GM06990 (cell line): ENCODE data around the gene SRP19.

ENCODE experiments used
- DNase-seq: peaks from one replicate; pipeline ENCODE4 v3.0.0-alpha.2; 2011; ENCODE audit not compliant: insufficient read length; ENCODE audit errors: extremely low read depth
- H3K27me3 ChIP-seq: replicated peaks from 2 replicates; pipeline ENCODE4 v1.6.0; 2011; ENCODE audit warnings: low read length; ENCODE audit not compliant: control insufficient read depth, insufficient read depth
- H3K36me3 ChIP-seq: 2 replicates; pipeline ENCODE4 v1.5.1; 2011; ENCODE audit warnings: low read length; ENCODE audit not compliant: control insufficient read depth, insufficient read depth
- H3K4me3 ChIP-seq: replicated peaks from 2 replicates; pipeline ENCODE4 v1.5.1; 2011; ENCODE audit warnings: low read depth, mild to moderate bottlenecking, control low read depth, low read length
- TF ChIP-seq, protein P1 (sequence below): IDR thresholded peaks from 2 replicates; pipeline ENCODE4 v1.5.1; 2011; ENCODE audit warnings: low read length, control low read depth, mild to moderate bottlenecking, inconsistent platforms; ENCODE audit not compliant: insufficient read depth, poor library complexity, severe bottlenecking

Gene SRP19

DNA sequence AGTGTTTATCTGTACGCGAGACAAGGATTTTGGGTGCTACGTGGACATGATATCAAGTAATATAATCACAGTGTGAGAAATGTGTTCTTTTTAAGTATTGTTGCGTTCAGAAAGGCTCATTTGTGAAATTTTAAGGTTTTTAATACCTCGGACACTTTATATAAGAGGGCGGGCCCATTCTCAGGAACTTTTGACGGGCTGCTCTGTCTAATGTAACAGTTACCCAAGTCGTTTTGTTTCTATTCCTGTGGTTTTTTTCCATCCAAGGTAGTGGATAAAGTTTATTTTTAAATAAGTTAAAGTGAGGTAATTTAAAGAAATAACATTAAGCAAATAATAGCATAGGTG, 525 bp downstream of the SRP19 start:
- no peak for DNase-seq
- peak overlapping the region; percentile 81 for H3K4me3 ChIP-seq
- no peaks in the 10 kb centered on the region for H3K27me3 ChIP-seq
- TF ChIP-seq, protein P1, sequence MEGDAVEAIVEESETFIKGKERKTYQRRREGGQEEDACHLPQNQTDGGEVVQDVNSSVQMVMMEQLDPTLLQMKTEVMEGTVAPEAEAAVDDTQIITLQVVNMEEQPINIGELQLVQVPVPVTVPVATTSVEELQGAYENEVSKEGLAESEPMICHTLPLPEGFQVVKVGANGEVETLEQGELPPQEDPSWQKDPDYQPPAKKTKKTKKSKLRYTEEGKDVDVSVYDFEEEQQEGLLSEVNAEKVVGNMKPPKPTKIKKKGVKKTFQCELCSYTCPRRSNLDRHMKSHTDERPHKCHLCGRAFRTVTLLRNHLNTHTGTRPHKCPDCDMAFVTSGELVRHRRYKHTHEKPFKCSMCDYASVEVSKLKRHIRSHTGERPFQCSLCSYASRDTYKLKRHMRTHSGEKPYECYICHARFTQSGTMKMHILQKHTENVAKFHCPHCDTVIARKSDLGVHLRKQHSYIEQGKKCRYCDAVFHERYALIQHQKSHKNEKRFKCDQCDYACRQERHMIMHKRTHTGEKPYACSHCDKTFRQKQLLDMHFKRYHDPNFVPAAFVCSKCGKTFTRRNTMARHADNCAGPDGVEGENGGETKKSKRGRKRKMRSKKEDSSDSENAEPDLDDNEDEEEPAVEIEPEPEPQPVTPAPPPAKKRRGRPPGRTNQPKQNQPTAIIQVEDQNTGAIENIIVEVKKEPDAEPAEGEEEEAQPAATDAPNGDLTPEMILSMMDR: no peak
- H3K36me3 ChIP-seq: peaks cover 5% of the 10 kb centered on the region

DNA sequence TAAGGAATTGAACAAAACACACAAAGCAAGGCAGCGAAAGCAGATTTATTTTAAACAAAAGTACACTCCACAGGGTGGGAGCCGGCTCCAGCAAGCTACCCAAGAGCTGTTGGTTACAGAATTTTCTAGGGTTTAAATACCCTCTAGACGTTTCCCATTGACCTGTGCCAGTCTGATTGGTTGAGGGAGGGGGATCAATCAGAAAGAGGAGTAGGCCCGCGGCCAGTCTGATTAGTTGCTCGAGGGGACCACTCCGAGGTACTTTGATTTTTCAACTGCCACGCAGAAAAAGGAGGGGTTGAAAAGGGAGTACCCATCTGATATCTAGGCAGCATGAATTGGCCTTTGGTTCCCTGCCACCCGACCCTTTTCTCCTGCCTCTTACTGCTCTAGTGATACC, 998 bp downstream of the SRP19 start:
- no peak for DNase-seq
- Histone ChIP-seq H3K27me3 (no peaks in the 10 kb centered on the region), H3K36me3 (peaks cover 7% of the 10 kb centered on the region), H3K4me3 (peak overlapping the region; percentile 81)
- TF ChIP-seq, protein P1: no peak

DNA sequence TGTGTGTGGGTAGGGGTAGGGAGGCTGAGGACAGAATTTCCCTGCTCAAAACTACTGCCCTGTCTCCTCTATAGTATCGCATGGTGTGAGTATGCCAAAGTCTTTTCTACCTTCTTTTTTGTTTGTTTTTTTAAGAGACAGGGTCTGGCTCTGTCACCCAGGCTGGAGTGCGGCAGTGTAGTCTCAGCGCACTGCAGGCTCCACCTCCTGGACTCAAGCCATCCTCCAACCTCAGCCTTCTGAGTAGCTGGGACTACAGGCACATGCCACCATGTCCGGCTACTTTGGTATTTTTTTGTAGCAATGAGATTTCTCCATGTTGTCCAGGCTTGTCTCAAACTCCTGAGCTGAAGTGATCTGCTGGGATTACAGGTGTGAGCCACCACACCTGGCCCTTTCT, 2.5 kb downstream of the SRP19 start:
- TF ChIP-seq, protein P1: no peak
- no peaks in the 10 kb centered on the region for H3K27me3 ChIP-seq
- peaks cover 8% of the 10 kb centered on the region for H3K36me3 ChIP-seq
- no peak for DNase-seq
- H3K4me3 ChIP-seq: no peak overlapping the region

- TF ChIP-seq, protein P1: no peak
- H3K4me3 ChIP-seq: no peak overlapping the region
- DNase-seq: no peak
- H3K36me3 ChIP-seq: peaks cover 15% of the 10 kb centered on the region
- no peaks in the 10 kb centered on the region for H3K27me3 ChIP-seq
Observed at GRCh38 chr5:112865128-112865527, 4.0 kb downstream of the SRP19 start.

GRCh38 chr5:112866739-112867138, 5.7 kb downstream of the SRP19 start:
- no peak for DNase-seq
- H3K4me3 ChIP-seq: no peak overlapping the region
- H3K36me3 ChIP-seq: peaks cover 19% of the 10 kb centered on the region
- TF ChIP-seq, protein P1: no peak
- H3K27me3 ChIP-seq: no peaks in the 10 kb centered on the region

DNA sequence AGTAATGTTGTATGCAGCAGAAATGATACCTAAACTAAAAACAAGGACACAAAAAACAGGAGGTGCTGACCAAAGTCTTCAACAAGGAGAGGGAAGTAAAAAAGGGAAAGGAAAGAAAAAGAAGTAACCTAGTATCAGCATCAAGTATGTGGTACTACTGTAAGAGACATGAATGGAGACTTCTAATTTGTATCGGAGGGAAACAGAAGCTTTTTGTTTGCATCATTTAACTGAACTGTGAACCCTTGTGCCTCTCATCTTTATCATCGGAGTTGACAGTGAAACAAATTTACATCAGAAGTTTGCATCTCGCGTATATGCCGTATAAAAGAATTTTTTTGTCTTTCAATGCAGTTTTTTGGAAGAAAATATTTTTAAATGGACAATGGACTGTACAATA, 6.3 kb downstream of the SRP19 start:
- DNase-seq: no peak
- Histone ChIP-seq H3K27me3 (no peaks in the 10 kb centered on the region), H3K4me3 (no peak overlapping the region), H3K36me3 (peaks cover 19% of the 10 kb centered on the region)
- TF ChIP-seq, protein P1: no peak
